HepG2 (cell line): Measurements from ENCODE around the gene RPS2. TPM values are rescaled to one million over a fixed set of nuclear protein-coding genes. Genes with fewer than 3 reads are reported as not detected.

ENCODE experiments used
- CEBPG ChIP-seq: IDR thresholded peaks from 2 replicates; pipeline ENCODE4 v1.6.1; 2016
- KLF16 ChIP-seq, 2 experiments: sonication (generic) in 1 of 2; formaldehyde crosslinking in 1 of 2; IDR thresholded peaks; 2 replicates each; pipeline versions ENCODE4 v1.6.1 to v1.8.0; 2016 to 2023; ENCODE audit warnings: missing genetic modification reagents in 2 of 2, missing compliant biosample characterization in 1 of 2
- MEIS1 ChIP-seq: sonication (generic); formaldehyde crosslinking; IDR thresholded peaks from 2 replicates; pipeline ENCODE4 v1.9.0; 2021; ENCODE audit warnings: mild to moderate bottlenecking, missing genetic modification reagents, moderate library complexity, borderline replicate concordance
- PAWR ChIP-seq: sonication (generic); formaldehyde crosslinking; IDR thresholded peaks from 2 replicates; pipeline ENCODE4 v1.4.0; 2020; ENCODE audit warnings: missing genetic modification reagents, mild to moderate bottlenecking, borderline replicate concordance
- PCBP1 ChIP-seq: fragments of 200-400 bp; formaldehyde crosslinking; IDR thresholded peaks from 2 replicates; pipeline ENCODE4 v1.6.1; 2017; ENCODE audit warnings: mild to moderate bottlenecking, low read depth, low read length, borderline replicate concordance
- PHB2 ChIP-seq: fragments of 450-650 bp; IDR thresholded peaks from 2 replicates; pipeline ENCODE4 v1.6.1; 2018; ENCODE audit not compliant: partially characterized antibody
- ZNF256 ChIP-seq: sonication (generic); formaldehyde crosslinking; conservative IDR thresholded peaks from 2 replicates; pipeline ENCODE4 v1.4.0; 2020; ENCODE audit warnings: missing genetic modification reagents
- ZNF446 ChIP-seq: sonication (generic); formaldehyde crosslinking; IDR thresholded peaks from 2 replicates; pipeline ENCODE4 v1.5.0; 2020; ENCODE audit warnings: mild to moderate bottlenecking, missing genetic modification reagents
- ZNF564 ChIP-seq: sonication (generic); formaldehyde crosslinking; IDR thresholded peaks from 2 replicates; pipeline ENCODE4 v1.8.1; 2023; ENCODE audit warnings: mild to moderate bottlenecking, missing genetic modification reagents
- ZNF678 ChIP-seq: sonication (generic); formaldehyde crosslinking; IDR thresholded peaks from 2 replicates; pipeline ENCODE4 v1.4.0; 2020; ENCODE audit warnings: mild to moderate bottlenecking, missing genetic modification reagents
- ZNF776 ChIP-seq: sonication (generic); formaldehyde crosslinking; IDR thresholded peaks from 2 replicates; pipeline ENCODE4 v1.4.0; 2020; ENCODE audit warnings: mild to moderate bottlenecking, missing genetic modification reagents
- polyA plus RNA-seq, 8 experiments: library from polyadenylated mRNA; depleted of rRNA in 3 of 8; stranded (reverse) in 7 of 8; unstranded in 1 of 8; fragments of >200 nt; fragmentation: Illumina TruSeq in 4 of 8; extraction: Trizol in 4 of 8; gene quantifications; 2 replicates each; pipeline versions ENCODE4 v1.2.1 to v1.2.3, GENCODE V29; 2011 to 2016; ENCODE audit warnings: low read depth in 4 of 8, missing spikeins in 1 of 8, mixed read lengths in 1 of 8; ENCODE audit not compliant: insufficient read depth in 1 of 8
- total RNA-seq, 5 experiments: library from RNA; depleted of rRNA; stranded (reverse); fragments of >200 nt; fragmentation: Illumina TruSeq; extraction: Trizol; gene quantifications; 2 replicates each; pipeline ENCODE4 v1.2.3, GENCODE V29; 2016; ENCODE audit warnings: low read depth in 1 of 5
- TF ChIP-seq, protein P1 (sequence below): fragments of 450-650 bp; IDR thresholded peaks from 2 replicates; pipeline ENCODE4 v1.6.1; 2017; ENCODE audit warnings: mild to moderate bottlenecking
- TF ChIP-seq, protein P2 (sequence below): sonication (generic); formaldehyde crosslinking; IDR thresholded peaks from 2 replicates; pipeline ENCODE4 v1.9.0; 2021; ENCODE audit warnings: missing genetic modification reagents, borderline replicate concordance
- TF ChIP-seq, protein P3 (sequence below): IDR thresholded peaks from 2 replicates; pipeline ENCODE4 v1.6.1; 2018; ENCODE audit warnings: missing genetic modification reagents, mild to moderate bottlenecking, missing compliant biosample characterization
- TF ChIP-seq, protein P4 (sequence below): sonication (generic); formaldehyde crosslinking; IDR thresholded peaks from 2 replicates; pipeline ENCODE4 v1.5.0; 2020; ENCODE audit warnings: mild to moderate bottlenecking, missing genetic modification reagents
- TF ChIP-seq, protein P5 (sequence below): IDR thresholded peaks from 2 replicates; pipeline ENCODE4 v1.4.0; 2020; ENCODE audit warnings: mild to moderate bottlenecking, missing genetic modification reagents

RPS2 gene
- total and polyA plus RNA-seq, 2 of the 13 experiments (the other 11 are each of a cell fraction or from before 2014, with no cell fraction given): 1,908 to 4,514 TPM

DNA sequence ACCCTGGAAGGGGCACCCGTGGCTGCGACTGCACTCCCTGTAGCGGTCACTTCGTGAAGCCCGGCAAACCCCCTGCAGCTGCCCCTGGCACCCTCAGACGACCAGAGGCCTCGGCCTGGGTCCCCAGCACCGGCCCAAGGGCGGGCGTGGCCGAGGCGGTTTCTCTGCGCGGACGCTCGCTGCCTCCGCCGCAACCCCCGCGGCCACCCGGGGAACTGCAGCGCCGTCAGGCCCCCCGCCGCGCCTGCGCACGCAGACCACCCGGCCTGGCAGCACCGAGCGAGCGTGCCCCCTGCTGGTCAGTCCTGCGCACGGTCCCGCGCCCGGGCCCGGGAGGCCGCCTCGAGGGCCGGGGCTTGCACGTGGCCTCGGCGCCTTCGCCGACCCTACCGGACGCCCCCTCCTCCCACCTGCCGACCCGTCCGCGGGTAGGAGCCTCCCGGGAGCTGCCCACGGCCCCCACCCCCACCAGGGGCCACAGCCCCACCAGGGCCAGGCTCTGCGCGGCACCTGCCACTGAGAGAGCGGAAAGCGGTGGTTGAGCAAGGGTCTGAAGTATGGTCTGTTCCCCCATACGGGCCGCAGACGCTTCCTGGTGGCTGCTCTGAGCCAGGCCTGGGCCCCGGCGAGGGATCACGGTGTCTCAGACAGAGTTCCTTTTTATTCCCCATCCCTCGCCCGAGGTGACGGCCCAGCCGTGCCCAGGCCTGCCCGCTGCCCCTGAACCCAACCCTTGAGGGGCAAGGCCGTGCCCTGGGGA lies 34.9 kb downstream of the RPS2 start (continued):
- TF ChIP-seq KLF16 (CRISPR knock-in tag; IDR thresholded peaks at IDR 0.05) (no peak; a peak in 1 of 4 replicates), PCBP1 (no peak), CEBPG (no peak), PHB2 (no peak), MEIS1 (peak; percentile 65; the same call in 1 of the 2 replicates), ZNF446 (CRISPR knock-in tag) (no peak; the same call in 1 of the 2 replicates), ZNF678 (peak; percentile 90), PAWR (0 out of 2 replicates have a peak, but pooled peaks have one; percentile 15), ZNF776 (CRISPR knock-in tag) (peak; percentile 59; the same call in 1 of the 2 replicates), ZNF256 (CRISPR knock-in tag) (peak; percentile 83), ZNF564 (CRISPR knock-in tag) (0 out of 2 replicates have a peak, but pooled peaks have one; percentile 31)
- TF ChIP-seq, protein P1, sequence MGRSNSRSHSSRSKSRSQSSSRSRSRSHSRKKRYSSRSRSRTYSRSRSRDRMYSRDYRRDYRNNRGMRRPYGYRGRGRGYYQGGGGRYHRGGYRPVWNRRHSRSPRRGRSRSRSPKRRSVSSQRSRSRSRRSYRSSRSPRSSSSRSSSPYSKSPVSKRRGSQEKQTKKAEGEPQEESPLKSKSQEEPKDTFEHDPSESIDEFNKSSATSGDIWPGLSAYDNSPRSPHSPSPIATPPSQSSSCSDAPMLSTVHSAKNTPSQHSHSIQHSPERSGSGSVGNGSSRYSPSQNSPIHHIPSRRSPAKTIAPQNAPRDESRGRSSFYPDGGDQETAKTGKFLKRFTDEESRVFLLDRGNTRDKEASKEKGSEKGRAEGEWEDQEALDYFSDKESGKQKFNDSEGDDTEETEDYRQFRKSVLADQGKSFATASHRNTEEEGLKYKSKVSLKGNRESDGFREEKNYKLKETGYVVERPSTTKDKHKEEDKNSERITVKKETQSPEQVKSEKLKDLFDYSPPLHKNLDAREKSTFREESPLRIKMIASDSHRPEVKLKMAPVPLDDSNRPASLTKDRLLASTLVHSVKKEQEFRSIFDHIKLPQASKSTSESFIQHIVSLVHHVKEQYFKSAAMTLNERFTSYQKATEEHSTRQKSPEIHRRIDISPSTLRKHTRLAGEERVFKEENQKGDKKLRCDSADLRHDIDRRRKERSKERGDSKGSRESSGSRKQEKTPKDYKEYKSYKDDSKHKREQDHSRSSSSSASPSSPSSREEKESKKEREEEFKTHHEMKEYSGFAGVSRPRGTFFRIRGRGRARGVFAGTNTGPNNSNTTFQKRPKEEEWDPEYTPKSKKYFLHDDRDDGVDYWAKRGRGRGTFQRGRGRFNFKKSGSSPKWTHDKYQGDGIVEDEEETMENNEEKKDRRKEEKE: no peak
- TF ChIP-seq, protein P2, sequence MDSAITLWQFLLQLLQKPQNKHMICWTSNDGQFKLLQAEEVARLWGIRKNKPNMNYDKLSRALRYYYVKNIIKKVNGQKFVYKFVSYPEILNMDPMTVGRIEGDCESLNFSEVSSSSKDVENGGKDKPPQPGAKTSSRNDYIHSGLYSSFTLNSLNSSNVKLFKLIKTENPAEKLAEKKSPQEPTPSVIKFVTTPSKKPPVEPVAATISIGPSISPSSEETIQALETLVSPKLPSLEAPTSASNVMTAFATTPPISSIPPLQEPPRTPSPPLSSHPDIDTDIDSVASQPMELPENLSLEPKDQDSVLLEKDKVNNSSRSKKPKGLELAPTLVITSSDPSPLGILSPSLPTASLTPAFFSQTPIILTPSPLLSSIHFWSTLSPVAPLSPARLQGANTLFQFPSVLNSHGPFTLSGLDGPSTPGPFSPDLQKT (CRISPR knock-in tag): no peak
- TF ChIP-seq, protein P3, sequence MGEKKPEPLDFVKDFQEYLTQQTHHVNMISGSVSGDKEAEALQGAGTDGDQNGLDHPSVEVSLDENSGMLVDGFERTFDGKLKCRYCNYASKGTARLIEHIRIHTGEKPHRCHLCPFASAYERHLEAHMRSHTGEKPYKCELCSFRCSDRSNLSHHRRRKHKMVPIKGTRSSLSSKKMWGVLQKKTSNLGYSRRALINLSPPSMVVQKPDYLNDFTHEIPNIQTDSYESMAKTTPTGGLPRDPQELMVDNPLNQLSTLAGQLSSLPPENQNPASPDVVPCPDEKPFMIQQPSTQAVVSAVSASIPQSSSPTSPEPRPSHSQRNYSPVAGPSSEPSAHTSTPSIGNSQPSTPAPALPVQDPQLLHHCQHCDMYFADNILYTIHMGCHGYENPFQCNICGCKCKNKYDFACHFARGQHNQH (CRISPR knock-in tag): peak; percentile 24; the same call in 1 of the 2 replicates
- TF ChIP-seq, protein P4, sequence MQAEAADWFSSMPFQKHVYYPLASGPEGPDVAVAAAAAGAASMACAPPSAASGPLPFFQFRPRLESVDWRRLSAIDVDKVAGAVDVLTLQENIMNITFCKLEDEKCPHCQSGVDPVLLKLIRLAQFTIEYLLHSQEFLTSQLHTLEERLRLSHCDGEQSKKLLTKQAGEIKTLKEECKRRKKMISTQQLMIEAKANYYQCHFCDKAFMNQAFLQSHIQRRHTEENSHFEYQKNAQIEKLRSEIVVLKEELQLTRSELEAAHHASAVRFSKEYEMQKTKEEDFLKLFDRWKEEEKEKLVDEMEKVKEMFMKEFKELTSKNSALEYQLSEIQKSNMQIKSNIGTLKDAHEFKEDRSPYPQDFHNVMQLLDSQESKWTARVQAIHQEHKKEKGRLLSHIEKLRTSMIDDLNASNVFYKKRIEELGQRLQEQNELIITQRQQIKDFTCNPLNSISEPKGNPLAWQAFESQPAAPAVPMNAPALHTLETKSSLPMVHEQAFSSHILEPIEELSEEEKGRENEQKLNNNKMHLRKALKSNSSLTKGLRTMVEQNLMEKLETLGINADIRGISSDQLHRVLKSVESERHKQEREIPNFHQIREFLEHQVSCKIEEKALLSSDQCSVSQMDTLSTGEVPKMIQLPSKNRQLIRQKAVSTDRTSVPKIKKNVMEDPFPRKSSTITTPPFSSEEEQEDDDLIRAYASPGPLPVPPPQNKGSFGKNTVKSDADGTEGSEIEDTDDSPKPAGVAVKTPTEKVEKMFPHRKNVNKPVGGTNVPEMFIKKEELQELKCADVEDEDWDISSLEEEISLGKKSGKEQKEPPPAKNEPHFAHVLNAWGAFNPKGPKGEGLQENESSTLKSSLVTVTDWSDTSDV (CRISPR knock-in tag): no peak
- TF ChIP-seq, protein P5, sequence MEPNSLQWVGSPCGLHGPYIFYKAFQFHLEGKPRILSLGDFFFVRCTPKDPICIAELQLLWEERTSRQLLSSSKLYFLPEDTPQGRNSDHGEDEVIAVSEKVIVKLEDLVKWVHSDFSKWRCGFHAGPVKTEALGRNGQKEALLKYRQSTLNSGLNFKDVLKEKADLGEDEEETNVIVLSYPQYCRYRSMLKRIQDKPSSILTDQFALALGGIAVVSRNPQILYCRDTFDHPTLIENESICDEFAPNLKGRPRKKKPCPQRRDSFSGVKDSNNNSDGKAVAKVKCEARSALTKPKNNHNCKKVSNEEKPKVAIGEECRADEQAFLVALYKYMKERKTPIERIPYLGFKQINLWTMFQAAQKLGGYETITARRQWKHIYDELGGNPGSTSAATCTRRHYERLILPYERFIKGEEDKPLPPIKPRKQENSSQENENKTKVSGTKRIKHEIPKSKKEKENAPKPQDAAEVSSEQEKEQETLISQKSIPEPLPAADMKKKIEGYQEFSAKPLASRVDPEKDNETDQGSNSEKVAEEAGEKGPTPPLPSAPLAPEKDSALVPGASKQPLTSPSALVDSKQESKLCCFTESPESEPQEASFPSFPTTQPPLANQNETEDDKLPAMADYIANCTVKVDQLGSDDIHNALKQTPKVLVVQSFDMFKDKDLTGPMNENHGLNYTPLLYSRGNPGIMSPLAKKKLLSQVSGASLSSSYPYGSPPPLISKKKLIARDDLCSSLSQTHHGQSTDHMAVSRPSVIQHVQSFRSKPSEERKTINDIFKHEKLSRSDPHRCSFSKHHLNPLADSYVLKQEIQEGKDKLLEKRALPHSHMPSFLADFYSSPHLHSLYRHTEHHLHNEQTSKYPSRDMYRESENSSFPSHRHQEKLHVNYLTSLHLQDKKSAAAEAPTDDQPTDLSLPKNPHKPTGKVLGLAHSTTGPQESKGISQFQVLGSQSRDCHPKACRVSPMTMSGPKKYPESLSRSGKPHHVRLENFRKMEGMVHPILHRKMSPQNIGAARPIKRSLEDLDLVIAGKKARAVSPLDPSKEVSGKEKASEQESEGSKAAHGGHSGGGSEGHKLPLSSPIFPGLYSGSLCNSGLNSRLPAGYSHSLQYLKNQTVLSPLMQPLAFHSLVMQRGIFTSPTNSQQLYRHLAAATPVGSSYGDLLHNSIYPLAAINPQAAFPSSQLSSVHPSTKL (CRISPR knock-in tag): peak; percentile 7; the same call in 1 of the 2 replicates
